Measurements from ENCODE around the gene EVI5. TPM values are rescaled to one million over a fixed set of nuclear protein-coding genes. Genes with fewer than 3 reads are reported as not detected.

EVI5 gene
- total and polyA plus RNA-seq, 8 donors: 1.8 to 200 (median 52.0) TPM

- TF ChIP-seq EP300 (IDR thresholded peaks at IDR 0.05) (no peak), POLR2AphosphoS5 (IDR thresholded peaks at IDR 0.05) (no peak), POLR2A (IDR thresholded peaks at IDR 0.05) (no peak), CTCF (IDR thresholded peaks at IDR 0.05) (no peak)
- Histone ChIP-seq H3K4me3 (no peak overlapping the region), H3K27ac (no peak overlapping the region), H3K4me1 (no peaks in the 10 kb centered on the region), H3K27me3 (no peaks in the 10 kb centered on the region), H3K36me3 (no peaks in the 10 kb centered on the region), H3K9me3 (no peaks in the 10 kb centered on the region)
- intact Hi-C loops (cut with DNase I; ENCODE audit: low total_unique reads): no loop called here
- no peak for DNase-seq
- 92 to 98% (median 95%) methylated on average over 3 of the region's 3 CpGs for WGBS, 5 donors
These were observed 230.7 kb downstream of the EVI5 start for GRCh38 chr1:92554216-92554615.

- Histone ChIP-seq H3K36me3 (no peaks in the 10 kb centered on the region), H3K9me3 (no peaks in the 10 kb centered on the region), H3K27me3 (no peaks in the 10 kb centered on the region), H3K4me3 (no peak overlapping the region), H3K4me1 (no peaks in the 10 kb centered on the region), H3K27ac (no peak overlapping the region)
- 53 to 74% (median 65%) methylated on average over 1 of the region's 1 CpG for WGBS, 5 donors
- DNase-seq: no peak
- intact Hi-C loops (cut with DNase I; ENCODE audit: low total_unique reads): no loop called here
- TF ChIP-seq CTCF (IDR thresholded peaks at IDR 0.05) (no peak), EP300 (IDR thresholded peaks at IDR 0.05) (no peak), POLR2AphosphoS5 (IDR thresholded peaks at IDR 0.05) (no peak), POLR2A (IDR thresholded peaks at IDR 0.05) (no peak)
These were observed 233.0 kb downstream of the EVI5 start for GRCh38 chr1:92551916-92552315.

- intact Hi-C loops (cut with DNase I; ENCODE audit: low total_unique reads): no loop called here
- DNase-seq: no peak
- Histone ChIP-seq H3K9me3 (no peaks in the 10 kb centered on the region), H3K27ac (no peak overlapping the region), H3K4me1 (no peaks in the 10 kb centered on the region), H3K27me3 (no peaks in the 10 kb centered on the region), H3K36me3 (no peaks in the 10 kb centered on the region), H3K4me3 (no peak overlapping the region)
- no peak for TF ChIP-seq POLR2AphosphoS5 (IDR thresholded peaks at IDR 0.05)
- TF ChIP-seq EP300 (IDR thresholded peaks at IDR 0.05): no peak
- TF ChIP-seq POLR2A (IDR thresholded peaks at IDR 0.05): no peak
- TF ChIP-seq CTCF (IDR thresholded peaks at IDR 0.05): no peak
- WGBS, 5 donors: 44 to 54% (median 50%) methylated on average over 2 of the region's 2 CpGs
These were observed 240.1 kb downstream of the EVI5 start for GRCh38 chr1:92544756-92545165.

GRCh38 chr1:92543131-92544055, 241.5 kb downstream of the EVI5 start:
- Histone ChIP-seq H3K27me3 (no peaks in the 10 kb centered on the region), H3K9me3 (no peaks in the 10 kb centered on the region), H3K4me3 (no peak overlapping the region), H3K36me3 (no peaks in the 10 kb centered on the region), H3K4me1 (peaks cover 0 to 7% (median 3%) of the 10 kb centered on the region in 4 donors), H3K27ac (no peak overlapping the region)
- 91 to 95% (median 94%) methylated on average over 9 of the region's 9 CpGs for WGBS, 5 donors
- TF ChIP-seq POLR2AphosphoS5 (IDR thresholded peaks at IDR 0.05): no peak
- no peak for TF ChIP-seq POLR2A (IDR thresholded peaks at IDR 0.05)
- TF ChIP-seq EP300 (IDR thresholded peaks at IDR 0.05): no peak
- no peak for TF ChIP-seq CTCF (IDR thresholded peaks at IDR 0.05)
- intact Hi-C loops (cut with DNase I; ENCODE audit: low total_unique reads): no loop called here
- no peak for DNase-seq
